ENCODE data around the gene ACYP1. TPM values are rescaled to one million over a fixed set of nuclear protein-coding genes. Genes with fewer than 3 reads are reported as not detected.
A peak's percentile ranks its signal among the peaks of the same experiment; 100 is the strongest.

The ACYP1 gene
- polyA plus RNA-seq, 1 of the 3 experiments (the other 2 are of a cell fraction) = 53.5 TPM

DNA sequence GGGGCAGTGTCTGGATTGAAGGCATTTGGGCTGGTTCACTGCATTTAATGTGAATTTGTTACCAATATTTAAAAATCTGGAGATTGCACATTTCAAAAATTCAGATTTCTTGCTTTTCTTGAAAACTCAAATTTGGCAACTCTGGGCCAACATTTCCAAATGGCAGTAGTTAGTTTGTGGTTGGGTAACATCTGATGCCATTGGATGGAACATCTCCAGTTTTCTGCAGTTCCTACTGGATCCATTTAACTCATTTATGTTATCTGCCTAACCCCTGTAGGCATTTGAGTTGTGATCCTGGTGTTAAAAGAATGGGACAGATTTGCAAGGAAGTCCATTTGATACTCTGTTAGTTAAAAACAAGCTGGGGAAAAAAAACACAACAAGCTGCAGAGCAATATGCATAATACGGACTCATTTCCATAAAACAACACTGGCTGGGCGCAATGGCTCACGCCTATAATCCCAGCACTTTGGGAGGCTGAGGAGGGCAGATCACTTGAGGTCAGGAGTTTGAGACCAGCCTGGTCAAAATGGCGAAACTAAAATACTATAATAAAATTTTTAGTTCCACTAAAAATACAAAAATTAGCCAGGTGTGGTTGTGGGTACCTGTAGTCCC lies 53.2 kb downstream of the ACYP1 start:
- no peak for DNase-seq
- peak overlapping the region; percentile 50; the same call in 1 of the 2 replicates for H3K9ac ChIP-seq
- peaks cover 64 to 80% of the 10 kb centered on the region in 2 experiments for H3K36me3 ChIP-seq (replicated peaks in 1 of 2; ENCODE audit: control insufficient read depth in 1 of 2, insufficient read depth in 2 of 2, low read length in 1 of 2)

More for the DNA sequence above, 53.2 kb downstream of the ACYP1 start:
- peaks cover 0 to 15% of the 10 kb centered on the region in 2 experiments; a peak in 2 of 4 replicates for H3K4me1 ChIP-seq (ENCODE audit: control insufficient read depth in 1 of 2, insufficient read depth in 2 of 2, low read depth in 1 of 2, low read length in 1 of 2)
- peaks cover 34% of the 10 kb centered on the region for H3F3A ChIP-seq (replicated peaks; ENCODE audit: insufficient read depth)
- POLR2A ChIA-PET = no interaction called here
- no peak overlapping the region for H2AFZ ChIP-seq (ENCODE audit: low read depth)
- peaks cover 8% of the 10 kb centered on the region; the same call in 1 of the 2 replicates for H3K79me2 ChIP-seq (ENCODE audit: insufficient read depth)
- no peaks in the 10 kb centered on the region for H4K20me1 ChIP-seq (ENCODE audit: insufficient read depth)
- no peak overlapping the region for H3K4me3 ChIP-seq (ENCODE audit: low read depth in 2 of 2, low read length in 1 of 2)
- peak overlapping the region; percentile 70; the same call in 1 of the 2 replicates for H3K4me2 ChIP-seq
- 92% methylated on average over 4 of the region's 4 CpGs for WGBS (ENCODE audit: low lambda C conversion rate)
- no peaks in the 10 kb centered on the region for H3K9me2 ChIP-seq
- H3K9me3 ChIP-seq = no peaks in the 10 kb centered on the region
- H3K27ac ChIP-seq (ENCODE audit: low read depth in 2 of 2, low read length in 1 of 2) = peak overlapping the region in 1 of 2 experiments; percentile 88; a peak in 3 of 4 replicates
- no peaks in the 10 kb centered on the region for H3K27me3 ChIP-seq (ENCODE audit: insufficient read depth)
- CTCF ChIA-PET = interaction anchor here (0.6 to 1.9 kb wide), 5 partner anchors 8 to 105 kb away, joined by 3 to 8 read pairs (median 3); no protein-coding TSS in a partner anchor
- TF ChIP-seq NFIC (IDR thresholded peaks at IDR 0.05; ENCODE audit: borderline replicate concordance) (no peak), ELF1 (IDR thresholded peaks at IDR 0.05) (no peak), RFX5 (IDR thresholded peaks at IDR 0.05; ENCODE audit: low read length) (no peak), YY1 (IDR thresholded peaks at IDR 0.05; ENCODE audit: low read depth) (no peak), FOXJ3 (CRISPR knock-in tag; IDR thresholded peaks at IDR 0.05) (no peak), FOXM1 (IDR thresholded peaks at IDR 0.05; ENCODE audit: low read depth) (no peak), NRF1 (IDR thresholded peaks at IDR 0.05; ENCODE audit: low read depth, low read length) (no peak), EP300 (IDR thresholded peaks at IDR 0.05; ENCODE audit: borderline replicate concordance in 1 of 2, low read depth in 1 of 2, low read length in 1 of 2) (no peak), GATA2 (CRISPR knock-in tag; IDR thresholded peaks at IDR 0.05) (no peak), TCF12 (IDR thresholded peaks at IDR 0.05) (no peak)
- TF ChIP-seq, protein P1, sequence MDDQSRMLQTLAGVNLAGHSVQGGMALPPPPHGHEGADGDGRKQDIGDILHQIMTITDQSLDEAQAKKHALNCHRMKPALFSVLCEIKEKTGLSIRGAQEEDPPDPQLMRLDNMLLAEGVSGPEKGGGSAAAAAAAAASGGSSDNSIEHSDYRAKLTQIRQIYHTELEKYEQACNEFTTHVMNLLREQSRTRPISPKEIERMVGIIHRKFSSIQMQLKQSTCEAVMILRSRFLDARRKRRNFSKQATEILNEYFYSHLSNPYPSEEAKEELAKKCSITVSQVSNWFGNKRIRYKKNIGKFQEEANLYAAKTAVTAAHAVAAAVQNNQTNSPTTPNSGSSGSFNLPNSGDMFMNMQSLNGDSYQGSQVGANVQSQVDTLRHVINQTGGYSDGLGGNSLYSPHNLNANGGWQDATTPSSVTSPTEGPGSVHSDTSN (IDR thresholded peaks at IDR 0.05) = no peak
- TF ChIP-seq, protein P2, sequence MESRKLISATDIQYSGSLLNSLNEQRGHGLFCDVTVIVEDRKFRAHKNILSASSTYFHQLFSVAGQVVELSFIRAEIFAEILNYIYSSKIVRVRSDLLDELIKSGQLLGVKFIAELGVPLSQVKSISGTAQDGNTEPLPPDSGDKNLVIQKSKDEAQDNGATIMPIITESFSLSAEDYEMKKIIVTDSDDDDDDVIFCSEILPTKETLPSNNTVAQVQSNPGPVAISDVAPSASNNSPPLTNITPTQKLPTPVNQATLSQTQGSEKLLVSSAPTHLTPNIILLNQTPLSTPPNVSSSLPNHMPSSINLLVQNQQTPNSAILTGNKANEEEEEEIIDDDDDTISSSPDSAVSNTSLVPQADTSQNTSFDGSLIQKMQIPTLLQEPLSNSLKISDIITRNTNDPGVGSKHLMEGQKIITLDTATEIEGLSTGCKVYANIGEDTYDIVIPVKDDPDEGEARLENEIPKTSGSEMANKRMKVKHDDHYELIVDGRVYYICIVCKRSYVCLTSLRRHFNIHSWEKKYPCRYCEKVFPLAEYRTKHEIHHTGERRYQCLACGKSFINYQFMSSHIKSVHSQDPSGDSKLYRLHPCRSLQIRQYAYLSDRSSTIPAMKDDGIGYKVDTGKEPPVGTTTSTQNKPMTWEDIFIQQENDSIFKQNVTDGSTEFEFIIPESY (IDR thresholded peaks at IDR 0.05; ENCODE audit: borderline replicate concordance, low read depth) = no peak
- TF ChIP-seq, protein P3, sequence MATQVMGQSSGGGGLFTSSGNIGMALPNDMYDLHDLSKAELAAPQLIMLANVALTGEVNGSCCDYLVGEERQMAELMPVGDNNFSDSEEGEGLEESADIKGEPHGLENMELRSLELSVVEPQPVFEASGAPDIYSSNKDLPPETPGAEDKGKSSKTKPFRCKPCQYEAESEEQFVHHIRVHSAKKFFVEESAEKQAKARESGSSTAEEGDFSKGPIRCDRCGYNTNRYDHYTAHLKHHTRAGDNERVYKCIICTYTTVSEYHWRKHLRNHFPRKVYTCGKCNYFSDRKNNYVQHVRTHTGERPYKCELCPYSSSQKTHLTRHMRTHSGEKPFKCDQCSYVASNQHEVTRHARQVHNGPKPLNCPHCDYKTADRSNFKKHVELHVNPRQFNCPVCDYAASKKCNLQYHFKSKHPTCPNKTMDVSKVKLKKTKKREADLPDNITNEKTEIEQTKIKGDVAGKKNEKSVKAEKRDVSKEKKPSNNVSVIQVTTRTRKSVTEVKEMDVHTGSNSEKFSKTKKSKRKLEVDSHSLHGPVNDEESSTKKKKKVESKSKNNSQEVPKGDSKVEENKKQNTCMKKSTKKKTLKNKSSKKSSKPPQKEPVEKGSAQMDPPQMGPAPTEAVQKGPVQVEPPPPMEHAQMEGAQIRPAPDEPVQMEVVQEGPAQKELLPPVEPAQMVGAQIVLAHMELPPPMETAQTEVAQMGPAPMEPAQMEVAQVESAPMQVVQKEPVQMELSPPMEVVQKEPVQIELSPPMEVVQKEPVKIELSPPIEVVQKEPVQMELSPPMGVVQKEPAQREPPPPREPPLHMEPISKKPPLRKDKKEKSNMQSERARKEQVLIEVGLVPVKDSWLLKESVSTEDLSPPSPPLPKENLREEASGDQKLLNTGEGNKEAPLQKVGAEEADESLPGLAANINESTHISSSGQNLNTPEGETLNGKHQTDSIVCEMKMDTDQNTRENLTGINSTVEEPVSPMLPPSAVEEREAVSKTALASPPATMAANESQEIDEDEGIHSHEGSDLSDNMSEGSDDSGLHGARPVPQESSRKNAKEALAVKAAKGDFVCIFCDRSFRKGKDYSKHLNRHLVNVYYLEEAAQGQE (IDR thresholded peaks at IDR 0.05; ENCODE audit: low read depth, low read length) = no peak

Measured in SK-N-SH (cell line).